NCI-H2107 treated with DMSO at 0.1 percent for 48 hours (cell line): ENCODE data around the gene EFS.
"Not testable (repeated sequence)": the region's sequence is repeated elsewhere in the genome, so short reads cannot be mapped to it uniquely, and the experiment has no call there.

Source experiments
- DNase-seq: peaks from one replicate; lab custom pipeline; 2025; ENCODE audit not compliant: unreplicated experiment; lab: John Stamatoyannopoulos, UW

EFS gene

GRCh38 chr14:23399136-23399535, 34.2 kb upstream of the EFS start:
- no peak for DNase-seq

- peak; percentile 99 for DNase-seq
These were observed 33.4 kb upstream of the EFS start for GRCh38 chr14:23398348-23398747.

GRCh38 chr14:23396781-23397407, 31.9 kb upstream of the EFS start:
- DNase-seq: no peak

- DNase-seq: no peak
These were observed 31.2 kb upstream of the EFS start for GRCh38 chr14:23396126-23396525.

GRCh38 chr14:23392613-23393012, 27.6 kb upstream of the EFS start:
- DNase-seq: no peak

GRCh38 chr14:23389871-23390270, 24.9 kb upstream of the EFS start:
- DNase-seq: not testable (repeated sequence)

- DNase-seq: no peak
These were observed 24.4 kb upstream of the EFS start for GRCh38 chr14:23389396-23389795.

GRCh38 chr14:23388996-23389395, 24.0 kb upstream of the EFS start:
- DNase-seq: no peak

GRCh38 chr14:23387916-23388882, 23.2 kb upstream of the EFS start:
- no peak for DNase-seq

GRCh38 chr14:23386999-23387398, 22.0 kb upstream of the EFS start:
- DNase-seq: no peak

GRCh38 chr14:23386266-23386657, 21.3 kb upstream of the EFS start:
- DNase-seq: not testable (repeated sequence)

GRCh38 chr14:23385642-23386265, 20.8 kb upstream of the EFS start:
- DNase-seq: no peak

- no peak for DNase-seq
These were observed 20.3 kb upstream of the EFS start for GRCh38 chr14:23385244-23385641.

- no peak for DNase-seq
These were observed 19.6 kb upstream of the EFS start for GRCh38 chr14:23384364-23385080.

GRCh38 chr14:23382731-23383440, 17.9 kb upstream of the EFS start:
- no peak for DNase-seq

GRCh38 chr14:23382276-23382675, 17.3 kb upstream of the EFS start:
- DNase-seq: no peak

GRCh38 chr14:23381871-23382270, 16.9 kb upstream of the EFS start:
- DNase-seq: peak; percentile 66

GRCh38 chr14:23380976-23381375, 16.0 kb upstream of the EFS start:
- DNase-seq: no peak

GRCh38 chr14:23380197-23380914, 15.4 kb upstream of the EFS start:
- no peak for DNase-seq
